Spleen (tissue), 7 donors: ENCODE measurements around the gene SLIT3.

ENCODE experiments used
- CTCF ChIP-seq, 11 experiments: fragments of 200-600 bp in 7 of 11; fragments of 450-650 bp in 4 of 11; sonication (generic) in 4 of 11; IDR thresholded peaks in 8 of 11; conservative IDR thresholded peaks in 3 of 11; 1 replicate in 7 of 11; 2 replicates in 4 of 11; pipeline versions ENCODE4 v1.4.0 to v1.8.0; 2016 to 2021; ENCODE audit warnings: antibody characterized with exemption in 11 of 11, inconsistent platforms in 4 of 11, mild to moderate bottlenecking in 1 of 11
- POLR2A ChIP-seq, 3 donors: fragments of 450-650 bp; IDR thresholded peaks; one replicate each; pipeline ENCODE4 v1.5.1; 2017; ENCODE audit warnings: antibody characterized with exemption in 3 of 3, mild to moderate bottlenecking in 1 of 3
- POLR2AphosphoS5 ChIP-seq, 3 donors: sonication (generic); formaldehyde crosslinking; IDR thresholded peaks; one replicate each; pipeline ENCODE4 v1.5.1; 2017; ENCODE audit warnings: antibody characterized with exemption in 3 of 3
- donor health status: DM: no; HTN: no; CAD: no; lungs with moderate emphysema.
- donor health status: DM: no; HTN: no; CAD: no.
- donor health status: DM: no; HTN: no; CAD: no.

DNA sequence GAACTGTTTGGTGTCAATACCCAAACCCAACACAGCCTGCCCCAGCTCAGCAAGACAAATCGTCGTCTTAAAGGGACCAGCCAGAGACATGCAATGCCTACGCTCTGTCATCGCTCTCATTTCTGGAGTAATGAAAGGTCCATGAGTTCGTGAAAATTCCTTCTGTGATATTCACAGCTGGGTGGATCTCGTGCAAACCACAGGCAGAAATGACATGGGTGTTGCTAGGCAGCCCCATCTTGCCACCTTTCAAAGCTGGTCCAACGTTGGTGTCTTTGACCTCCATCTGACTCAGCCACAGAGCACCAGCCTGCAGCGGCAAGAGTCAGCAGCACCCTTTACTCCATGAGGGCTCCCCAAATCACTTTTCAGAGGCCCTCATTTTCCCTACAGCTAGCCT is 215.3 kb downstream of the SLIT3 start:
- no peak for TF ChIP-seq POLR2AphosphoS5 (IDR thresholded peaks at IDR 0.05)
- no peak for TF ChIP-seq POLR2A (IDR thresholded peaks at IDR 0.05)
- TF ChIP-seq CTCF (IDR thresholded peaks at IDR 0.05 in 8 of 11, conservative IDR thresholded peaks at IDR 0.05 in 3 of 11) = no peak
